GM12878 (cell line): ENCODE data around the gene PRPF40B. TPM values are rescaled to one million over a fixed set of nuclear protein-coding genes. Genes with fewer than 3 reads are reported as not detected.

Source experiments
- ATAC-seq: fragments of 200-7000 bp; cut with Tn5 transposase; 3 replicates; pipeline ENCODE4 v1.9.1; 2020; ENCODE audit warnings: mild to moderate bottlenecking, moderate library complexity
- BruUV-seq: library from RNA; stranded (reverse); fragments of 400-500 nt; replicated peaks from 2 replicates; lab custom pipeline; 2021; lab: Mats Ljungman, UMichigan
- CTCF ChIA-PET: fragments of 300-600 bp; sonication (Branson Sonifier 250); formaldehyde crosslinking; extraction: SDS; loops from one replicate; lab custom pipeline; 2021; ENCODE audit warnings: inconsistent platforms; lab: Yijun Ruan, JAX
- POLR2A ChIA-PET: fragments of 350-600 bp; formaldehyde crosslinking; extraction: SDS; loops from one replicate; lab custom pipeline; 2021; ENCODE audit warnings: inconsistent platforms; lab: Charles Lee
- RAD21 ChIA-PET: fragments of 300-600 bp; sonication (Branson Sonifier 250); formaldehyde crosslinking; loops from one replicate; lab custom pipeline; 2023; ENCODE audit warnings: antibody characterized with exemption; ENCODE audit not compliant: unreplicated experiment; lab: Charles Lee
- SMC1A ChIA-PET: fragments of 300-600 bp; sonication (Branson Sonifier 250); formaldehyde crosslinking; loops from one replicate; lab custom pipeline; 2023; ENCODE audit not compliant: unreplicated experiment, uncharacterized antibody; lab: Charles Lee
- DNase-seq: peaks from one replicate; pipeline ENCODE4 v3.0.0-alpha.2; 2011; ENCODE audit warnings: low read depth, low spot score
- FAIRE-seq: peaks from 3 replicates; lab custom pipeline; 2011; peaks lifted over from hg19 to GRCh38; lab: Jason Lieb, UNC
- H2AFZ ChIP-seq: 2 replicates; pipeline ENCODE4 v1.6.0; 2011; ENCODE audit warnings: low read depth, low read length, control low read depth; ENCODE audit not compliant: control insufficient read depth
- H3K27ac ChIP-seq: 2 replicates; pipeline ENCODE4 v1.5.1; 2011; ENCODE audit warnings: control low read depth; ENCODE audit not compliant: control insufficient read depth, insufficient read depth
- H3K27me3 ChIP-seq, 2 experiments: replicated peaks in 1 of 2; 2 replicates each; pipeline versions ENCODE4 v1.6.0 to v1.6.1; 2011; ENCODE audit warnings: low read length in 1 of 2; ENCODE audit not compliant: control insufficient read depth in 2 of 2, insufficient read depth in 2 of 2
- H3K36me3 ChIP-seq, 2 experiments: 2 replicates each; pipeline ENCODE4 v1.5.1; 2011; ENCODE audit warnings: low read length in 1 of 2; ENCODE audit not compliant: control insufficient read depth in 2 of 2, insufficient read depth in 2 of 2
- H3K4me1 ChIP-seq: 2 replicates; pipeline ENCODE4 v1.6.1; 2011; ENCODE audit warnings: mild to moderate bottlenecking, low read length, moderate library complexity, mixed read lengths; ENCODE audit not compliant: control insufficient read depth, insufficient read depth
- H3K4me2 ChIP-seq: 2 replicates; pipeline ENCODE4 v1.6.0; 2011; ENCODE audit warnings: control low read depth; ENCODE audit not compliant: control insufficient read depth, insufficient read depth
- H3K4me3 ChIP-seq: fragments of 200-600 bp; sonication (generic); 2 replicates; pipeline ENCODE4 v1.5.1; 2016
- H3K79me2 ChIP-seq: 2 replicates; pipeline ENCODE4 v1.6.0; 2011; ENCODE audit warnings: low read length; ENCODE audit not compliant: control insufficient read depth, insufficient read depth
- H3K9ac ChIP-seq: 2 replicates; pipeline ENCODE4 v1.8.0; 2011; ENCODE audit warnings: low read length, control low read depth, mixed read lengths; ENCODE audit not compliant: control insufficient read depth, insufficient read depth
- H3K9me3 ChIP-seq: replicated peaks from 3 replicates; pipeline ENCODE4 v1.5.1; 2011; ENCODE audit warnings: mild to moderate bottlenecking, low read length; ENCODE audit not compliant: control insufficient read depth, insufficient read depth
- H4K20me1 ChIP-seq: 2 replicates; pipeline ENCODE4 v1.6.0; 2011; ENCODE audit not compliant: control insufficient read depth, insufficient read depth
- CBX5 ChIP-seq: sonication (generic); IDR thresholded peaks from 2 replicates; pipeline ENCODE4 v1.6.1; 2016; ENCODE audit warnings: low read depth, moderate library complexity, mild to moderate bottlenecking, inconsistent platforms
- CUX1 ChIP-seq: IDR thresholded peaks from 2 replicates; pipeline ENCODE4 v1.6.1; 2012; ENCODE audit warnings: improper control_type of control experiment, low read depth, low read length; ENCODE audit not compliant: insufficient replicate concordance
- EGR1 ChIP-seq, 2 experiments: IDR thresholded peaks; 1 replicate in 1 of 2; 2 replicates in 1 of 2; pipeline ENCODE4 v1.6.1; 2011 to 2012; ENCODE audit warnings: low read depth in 2 of 2, low read length in 2 of 2, borderline replicate concordance in 1 of 2, mild to moderate bottlenecking in 1 of 2, moderate library complexity in 1 of 2
- NFYA ChIP-seq: IDR thresholded peaks from 2 replicates; pipeline ENCODE4 v1.6.1; 2011; ENCODE audit warnings: low read depth, mild to moderate bottlenecking, low read length, improper control_type of control experiment, borderline replicate concordance
- PKNOX1 ChIP-seq: fragments of 450-650 bp; IDR thresholded peaks from 2 replicates; pipeline ENCODE4 v1.6.1; 2016; ENCODE audit warnings: mild to moderate bottlenecking
- TCF7 ChIP-seq: IDR thresholded peaks from 2 replicates; pipeline ENCODE4 v1.6.1; 2014; ENCODE audit warnings: antibody characterized with exemption, borderline replicate concordance
- WGBS: methylation state at CpG from one replicate; pipeline ENCODE4 v1.1.6; 2016; ENCODE audit warnings: low lambda C conversion rate; ENCODE audit not compliant: insufficient replicate concordance, insufficient coverage; ENCODE audit errors: missing lambda C conversion rate; 5-methylcytosine and 5-hydroxymethylcytosine counted together
- in situ Hi-C: fragments of 300-500 bp; cut with MboI; formaldehyde crosslinking; loops from 9 replicates; pipeline ENCODE4 v1.14.3; 2018; ENCODE audit warnings: mixed read lengths
- intact Hi-C: fragments of 100-400 bp; cut with micrococcal nuclease; formaldehyde crosslinking; loops from one replicate; pipeline ENCODE4 v1.14.2; 2022; ENCODE audit not compliant: unreplicated experiment
- polyA plus RNA-seq, 11 experiments: library from polyadenylated mRNA; depleted of rRNA in 4 of 11; unstranded in 6 of 11; stranded (reverse) in 5 of 11; fragments of >200 nt; fragmentation: Nextera tagmentation in 4 of 11; fragmentation: Illumina TruSeq in 1 of 11; extraction: Ambion mirVana in 4 of 11; extraction: Trizol in 1 of 11; gene quantifications; 1 replicate in 1 of 11; 2 replicates in 10 of 11; pipeline versions ENCODE4 v1.2.1 to v1.2.3, GENCODE V29; 2011 to 2016; ENCODE audit warnings: inconsistent platforms in 2 of 11, missing spikeins in 2 of 11, low read depth in 1 of 11
- total RNA-seq, 4 experiments: library from RNA; depleted of rRNA in 3 of 4; stranded (reverse); fragments of >200 nt in 3 of 4; fragmentation: Illumina TruSeq in 1 of 4; extraction: Trizol in 1 of 4; gene quantifications; 2 replicates each; pipeline versions ENCODE4 v1.2.1 to v1.2.3, GENCODE V29; 2013 to 2021

Gene PRPF40B
- total and polyA plus RNA-seq, 10 of the 15 experiments (the other 5 are each of a cell fraction or from before 2014, with no cell fraction given) = 0.31 to 17.9 (median 7.3) TPM

- H2AFZ ChIP-seq = no peak overlapping the region
- no peak overlapping the region for H3K4me3 ChIP-seq
- H3K9ac ChIP-seq = no peak overlapping the region
- DNase-seq (no peak), FAIRE-seq (no peak), ATAC-seq (no peak)
- WGBS = 98% methylated on average over 3 of the region's 3 CpGs
- H3K4me1 ChIP-seq = peaks cover 23% of the 10 kb centered on the region
- POLR2A ChIA-PET = interaction anchor here (1.2 to 3.0 kb wide), 2 partner anchors 11 to 12 kb away, joined by 3 to 8 read pairs; no protein-coding TSS in a partner anchor
- H3K27ac ChIP-seq = no peak overlapping the region
- intact Hi-C loops (no loop called here), in situ Hi-C loops (no loop called here)
- BruUV-seq = no TSS peak
- CTCF ChIA-PET = interaction anchor here (4.4 kb wide), 1 partner anchor 25 kb away, joined by 17 read pairs; no protein-coding TSS in a partner anchor
- TF ChIP-seq TCF7 (no peak), EGR1 (IDR thresholded peaks at IDR 0.05; ENCODE audit: borderline replicate concordance in 1 of 2, low read depth in 2 of 2, low read length in 2 of 2) (no peak), PKNOX1 (no peak), CBX5 (no peak), NFYA (no peak), CUX1 (no peak)
- SMC1A ChIA-PET = interaction anchor here (1.0 to 14.9 kb wide), 4 partner anchors 12 to 25 kb away, joined by 3 to 131 read pairs (median 42); no protein-coding TSS in a partner anchor
- no peaks in the 10 kb centered on the region; a peak in 1 of 4 replicates for H3K36me3 ChIP-seq
- RAD21 ChIA-PET = interaction anchor here (1.0 to 1.4 kb wide), 2 partner anchors 27 to 312 kb away, joined by 3 read pairs; partner anchors contain the start of gene SPATS2
- H3K9me3 ChIP-seq = no peaks in the 10 kb centered on the region
- no peaks in the 10 kb centered on the region for H4K20me1 ChIP-seq
- H3K4me2 ChIP-seq = no peak overlapping the region
- no peaks in the 10 kb centered on the region for H3K27me3 ChIP-seq
- H3K79me2 ChIP-seq = peaks cover 75% of the 10 kb centered on the region
These were observed 55.4 kb downstream of the PRPF40B start for GRCh38 chr12:49678711-49679110.
